Astrocyte (in vitro differentiated cells and primary cell): ENCODE results near the gene TAF15. TPM values are rescaled to one million over a fixed set of nuclear protein-coding genes. Genes with fewer than 3 reads are reported as not detected.

Experiments
- DNase-seq: peaks from one replicate; pipeline ENCODE4 v3.0.0-alpha.2; 2010; ENCODE audit warnings: low read depth
- FAIRE-seq: peaks from 2 replicates; lab custom pipeline; 2011; peaks lifted over from hg19 to GRCh38; lab: Jason Lieb, UNC
- H2AFZ ChIP-seq: 2 replicates; pipeline ENCODE4 v1.6.0; 2012; ENCODE audit warnings: low read depth, low read length, inconsistent platforms
- H3K27ac ChIP-seq: 2 replicates; pipeline ENCODE4 v1.5.1; 2011; ENCODE audit warnings: low read depth, low read length, inconsistent platforms
- H3K27me3 ChIP-seq: 2 replicates; pipeline ENCODE4 v1.6.0; 2011; ENCODE audit warnings: low read length, inconsistent platforms; ENCODE audit not compliant: insufficient read depth
- H3K36me3 ChIP-seq: 2 replicates; pipeline ENCODE4 v1.5.1; 2011; ENCODE audit warnings: low read length, inconsistent platforms; ENCODE audit not compliant: insufficient read depth
- H3K4me1 ChIP-seq: 2 replicates; pipeline ENCODE4 v1.5.1; 2011; ENCODE audit warnings: low read length, inconsistent platforms; ENCODE audit not compliant: insufficient read depth
- H3K4me2 ChIP-seq: 2 replicates; pipeline ENCODE4 v1.6.0; 2012; ENCODE audit warnings: low read length, inconsistent platforms
- H3K4me3 ChIP-seq: 2 replicates; pipeline ENCODE4 v1.5.1; 2011; ENCODE audit warnings: low read depth, mild to moderate bottlenecking, low read length, inconsistent platforms; ENCODE audit not compliant: insufficient read depth
- H3K79me2 ChIP-seq: 2 replicates; pipeline ENCODE4 v1.6.0; 2012; ENCODE audit warnings: mild to moderate bottlenecking, low read length, inconsistent platforms; ENCODE audit not compliant: insufficient read depth
- H3K9ac ChIP-seq: 2 replicates; pipeline ENCODE4 v1.6.0; 2012; ENCODE audit warnings: mild to moderate bottlenecking, low read length, inconsistent platforms
- H3K9me3 ChIP-seq: 2 replicates; pipeline ENCODE4 v1.5.1; 2012; ENCODE audit warnings: low read depth, mild to moderate bottlenecking, low read length, inconsistent platforms; ENCODE audit not compliant: insufficient read depth
- H4K20me1 ChIP-seq: 2 replicates; pipeline ENCODE4 v1.6.0; 2012; ENCODE audit warnings: low read length, inconsistent platforms; ENCODE audit not compliant: insufficient read depth
- H3K27ac Mint-ChIP-seq: one replicate; pipeline ENCODE4 v1.8.0; 2021; ENCODE audit warnings: mild to moderate bottlenecking, mixed read lengths; ENCODE audit not compliant: unreplicated experiment
- H3K27me3 Mint-ChIP-seq: one replicate; pipeline ENCODE4 v1.8.0; 2021; ENCODE audit warnings: low read depth, mixed read lengths; ENCODE audit not compliant: unreplicated experiment
- H3K36me3 Mint-ChIP-seq: one replicate; pipeline ENCODE4 v1.8.0; 2021; ENCODE audit warnings: low read depth, mixed read lengths; ENCODE audit not compliant: unreplicated experiment
- H3K4me1 Mint-ChIP-seq: one replicate; pipeline ENCODE4 v1.8.0; 2021; ENCODE audit warnings: low read depth, mixed read lengths; ENCODE audit not compliant: unreplicated experiment
- H3K4me3 Mint-ChIP-seq: one replicate; pipeline ENCODE4 v1.8.0; 2021; ENCODE audit warnings: mild to moderate bottlenecking, moderate library complexity, mixed read lengths; ENCODE audit not compliant: unreplicated experiment
- H3K9me3 Mint-ChIP-seq: one replicate; pipeline ENCODE4 v1.8.0; 2021; ENCODE audit warnings: mild to moderate bottlenecking, mixed read lengths; ENCODE audit not compliant: unreplicated experiment
- CTCF ChIP-seq: IDR thresholded peaks from 2 replicates; pipeline ENCODE4 v1.5.1; 2011; ENCODE audit warnings: low read depth, mild to moderate bottlenecking, inconsistent platforms, low read length, moderate library complexity; ENCODE audit not compliant: insufficient read depth
- EZH2 ChIP-seq: IDR thresholded peaks from 2 replicates; pipeline ENCODE4 v1.6.1; 2012; ENCODE audit warnings: mild to moderate bottlenecking, low read length, inconsistent platforms; ENCODE audit not compliant: insufficient read depth
- total RNA-seq: library from RNA; stranded (reverse); gene quantifications from 2 replicates; pipeline ENCODE4 v1.2.1, GENCODE V29; 2021

The TAF15 gene
- total RNA-seq, 1 donor from 2014 or later: 156 TPM

- H3K27ac Mint-ChIP-seq: peak overlapping the region; percentile 97
- Histone ChIP-seq H3K27me3 (peaks cover 8% of the 10 kb centered on the region), H2AFZ (peak overlapping the region; percentile 49), H3K36me3 (no peaks in the 10 kb centered on the region), H3K9me3 (no peaks in the 10 kb centered on the region), H3K9ac (peak overlapping the region; percentile 59), H4K20me1 (no peaks in the 10 kb centered on the region), H3K4me2 (peak overlapping the region; percentile 73), H3K4me3 (peak overlapping the region; percentile 31), H3K4me1 (peaks cover 24% of the 10 kb centered on the region), H3K27ac (peak overlapping the region; percentile 74), H3K79me2 (no peaks in the 10 kb centered on the region)
- H3K4me3 Mint-ChIP-seq: peak overlapping the region; percentile 2
- H3K36me3 Mint-ChIP-seq: no peaks in the 10 kb centered on the region
- TF ChIP-seq CTCF (no peak), EZH2 (no peak)
- FAIRE-seq: no peak
- no peaks in the 10 kb centered on the region for H3K9me3 Mint-ChIP-seq
- H3K27me3 Mint-ChIP-seq: peaks cover 20% of the 10 kb centered on the region
- H3K4me1 Mint-ChIP-seq: peaks cover 26% of the 10 kb centered on the region
- DNase-seq: peak; percentile 88
These were observed 20.6 kb upstream of the TAF15 start for GRCh38 chr17:35788477-35789368.

DNA sequence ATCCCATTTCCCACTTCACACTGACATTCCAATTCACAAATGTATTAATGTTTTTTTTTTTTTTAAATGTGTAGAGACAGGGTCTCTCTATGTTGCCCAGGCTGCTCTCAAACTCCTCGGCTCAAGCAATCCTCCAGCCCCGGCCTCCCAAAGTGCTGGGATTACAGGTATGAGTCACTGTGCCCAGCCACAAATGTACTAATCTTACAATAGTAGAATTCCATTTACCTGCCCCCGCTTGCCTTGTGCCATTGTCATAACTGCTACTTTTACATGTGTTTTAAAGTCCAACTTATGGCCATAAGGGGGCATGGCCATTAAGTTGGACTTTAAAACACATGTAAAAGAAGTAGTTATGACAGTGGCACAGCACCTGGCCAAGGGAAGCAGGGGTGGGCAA, 18.4 kb upstream of the TAF15 start:
- TF ChIP-seq CTCF: no peak
- no peak for TF ChIP-seq EZH2
- Histone ChIP-seq H3K27ac (no peak overlapping the region), H3K9me3 (no peaks in the 10 kb centered on the region), H3K4me2 (no peak overlapping the region), H3K9ac (no peak overlapping the region), H2AFZ (no peak overlapping the region), H3K79me2 (no peaks in the 10 kb centered on the region), H4K20me1 (no peaks in the 10 kb centered on the region), H3K4me1 (peaks cover 31% of the 10 kb centered on the region), H3K36me3 (no peaks in the 10 kb centered on the region), H3K27me3 (peaks cover 14% of the 10 kb centered on the region), H3K4me3 (no peak overlapping the region)
- H3K4me1 Mint-ChIP-seq: peaks cover 26% of the 10 kb centered on the region
- no peaks in the 10 kb centered on the region for H3K9me3 Mint-ChIP-seq
- FAIRE-seq (no peak), DNase-seq (no peak)
- no peaks in the 10 kb centered on the region for H3K36me3 Mint-ChIP-seq
- no peak overlapping the region for H3K27ac Mint-ChIP-seq
- H3K27me3 Mint-ChIP-seq: peaks cover 35% of the 10 kb centered on the region
- H3K4me3 Mint-ChIP-seq: no peak overlapping the region
